ENCODE measurements around the gene NEU1.
"Not testable (repeated sequence)": the region's sequence is repeated elsewhere in the genome, so short reads cannot be mapped to it uniquely, and the experiment has no call there.

NEU1 gene

DNA sequence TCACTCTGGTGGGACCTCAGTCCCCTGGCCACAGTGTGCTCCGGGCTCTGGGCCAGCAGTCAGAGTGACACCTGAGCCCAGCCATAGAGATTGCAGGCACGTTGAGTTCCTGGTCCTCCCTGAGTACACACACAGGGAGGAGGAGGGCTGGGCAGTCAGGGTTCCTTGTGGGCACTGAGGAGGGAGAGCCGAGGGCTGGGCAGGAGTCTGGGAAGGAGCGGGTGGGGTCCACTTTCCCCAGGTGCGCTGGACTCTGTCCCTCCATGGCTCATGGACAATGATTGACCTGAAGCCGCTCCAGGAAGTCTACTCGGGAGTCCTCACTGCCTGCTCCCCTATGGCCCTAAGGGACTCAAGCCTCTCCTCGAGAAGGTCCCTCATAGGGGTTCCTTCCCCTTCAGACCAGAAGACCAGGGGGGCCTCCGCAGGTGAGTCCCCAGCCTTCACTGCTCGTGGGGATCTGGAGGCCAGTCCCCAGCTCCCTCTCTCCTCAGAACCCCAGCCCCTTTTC lies 15.1 kb upstream of the NEU1 start:
- intact Hi-C loops (cut with DNase I) = no loop called here
- DNase-seq = no peak

GRCh38 chr6:31877125-31877650 lies 14.6 kb upstream of the NEU1 start:
- no peak for DNase-seq
- intact Hi-C loops (cut with DNase I) = no loop called here

DNA sequence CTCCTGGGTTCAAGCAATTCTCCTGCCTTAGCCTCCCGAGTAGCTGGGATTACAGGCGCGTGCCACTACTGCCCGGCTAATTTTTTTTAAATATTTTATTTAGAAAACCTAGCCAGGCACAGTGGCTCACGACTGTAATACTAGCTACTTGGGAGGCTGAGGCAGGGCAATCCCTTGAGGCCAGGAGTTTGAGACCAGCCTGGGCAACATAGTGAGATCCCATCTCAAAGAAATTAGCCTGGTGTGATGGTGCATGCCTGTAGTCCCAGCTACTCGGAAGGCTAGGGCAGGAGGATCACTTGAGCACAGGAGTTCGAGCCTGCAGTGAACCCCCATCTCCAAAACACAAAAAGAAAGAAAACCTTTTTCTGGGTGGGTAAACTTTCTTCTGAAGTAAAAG lies 13.7 kb upstream of the NEU1 start:
- intact Hi-C loops (cut with DNase I) = no loop called here
- DNase-seq = no peak

DNA sequence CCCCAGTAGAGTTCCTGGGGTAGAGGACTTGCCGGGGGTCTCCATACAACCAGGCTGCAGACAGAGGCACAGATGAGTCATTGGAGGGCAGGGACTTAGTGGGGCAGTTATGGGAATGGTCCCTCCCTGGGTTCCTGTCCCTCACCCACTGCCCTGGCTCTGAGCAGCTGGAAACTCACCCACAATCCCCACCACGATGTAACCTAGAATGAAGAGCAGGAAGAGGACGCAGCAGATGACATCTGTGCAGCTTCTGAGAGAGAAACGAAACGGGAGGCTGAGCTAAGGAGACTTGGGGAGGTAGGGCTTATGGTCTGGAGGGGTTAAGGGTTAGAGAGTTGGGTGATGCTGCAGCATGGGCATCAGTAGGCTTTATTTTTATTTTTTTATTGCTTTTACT lies 13.3 kb upstream of the NEU1 start:
- no peak for DNase-seq
- intact Hi-C loops (cut with DNase I) = no loop called here

- no peak for DNase-seq
- intact Hi-C loops (cut with DNase I) = no loop called here
Observed at GRCh38 chr6:31874836-31875572, 12.4 kb upstream of the NEU1 start.

GRCh38 chr6:31874084-31874670 lies 11.6 kb upstream of the NEU1 start:
- DNase-seq = no peak
- intact Hi-C loops (cut with DNase I) = no loop called here

DNA sequence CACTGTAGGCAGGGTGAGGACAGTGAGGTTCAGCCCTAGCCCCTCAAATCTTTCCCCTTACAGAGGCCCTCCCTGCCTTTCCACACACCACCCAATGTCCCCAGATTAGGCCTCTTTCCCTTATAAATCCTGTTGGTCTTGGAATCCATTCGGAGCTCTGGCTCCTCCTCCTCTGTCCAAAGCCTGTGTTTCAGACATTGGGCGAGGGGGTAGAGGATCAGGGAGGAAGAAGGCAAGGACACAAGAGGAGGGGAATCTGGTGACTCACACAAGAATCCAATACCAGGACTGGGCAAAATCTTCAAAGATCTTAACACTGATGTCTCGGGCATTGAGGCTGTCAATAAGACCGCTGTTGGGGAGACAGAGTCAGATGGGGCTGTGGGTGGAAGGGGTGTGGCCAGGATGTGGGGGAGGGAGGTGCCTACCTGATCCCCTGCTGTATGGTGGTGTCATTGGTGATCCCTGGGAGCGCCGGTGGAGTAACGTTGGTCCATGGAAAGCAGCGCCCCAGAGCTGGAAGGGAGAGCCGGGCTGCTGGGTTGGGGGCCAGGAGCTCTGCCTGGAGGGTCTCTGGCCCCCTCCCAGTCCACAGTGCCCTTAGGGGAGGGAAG lies 8.5 kb upstream of the NEU1 start:
- DNase-seq = no peak
- intact Hi-C loops (cut with DNase I) = no loop called here

DNA sequence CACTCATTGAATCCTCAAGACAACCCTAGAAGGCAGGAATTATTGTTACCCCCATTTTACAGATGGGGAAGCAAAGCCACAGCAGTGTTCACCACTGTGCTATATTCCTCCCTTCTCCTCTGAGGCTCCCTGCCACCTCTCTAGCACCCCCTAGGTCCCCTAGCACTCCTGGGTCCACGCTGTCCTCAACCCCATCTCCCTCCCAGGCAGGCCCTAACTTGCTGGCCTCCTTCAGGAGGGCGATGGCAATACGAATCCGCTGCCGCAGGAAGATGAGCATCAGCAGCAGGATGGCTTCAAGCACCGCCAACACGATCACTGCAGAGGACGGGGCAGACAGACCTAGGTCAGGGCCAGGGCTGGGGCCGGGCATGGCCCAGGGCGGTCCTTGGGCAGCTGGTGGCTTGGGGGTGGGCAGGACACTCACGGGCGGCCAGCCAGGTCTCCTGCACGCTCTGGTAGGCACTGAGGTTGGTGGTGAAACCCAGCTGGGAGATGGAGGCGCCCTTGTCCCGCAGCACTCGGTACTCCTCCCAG lies 7.8 kb upstream of the NEU1 start:
- DNase-seq = no peak
- intact Hi-C loops (cut with DNase I) = no loop called here

DNA sequence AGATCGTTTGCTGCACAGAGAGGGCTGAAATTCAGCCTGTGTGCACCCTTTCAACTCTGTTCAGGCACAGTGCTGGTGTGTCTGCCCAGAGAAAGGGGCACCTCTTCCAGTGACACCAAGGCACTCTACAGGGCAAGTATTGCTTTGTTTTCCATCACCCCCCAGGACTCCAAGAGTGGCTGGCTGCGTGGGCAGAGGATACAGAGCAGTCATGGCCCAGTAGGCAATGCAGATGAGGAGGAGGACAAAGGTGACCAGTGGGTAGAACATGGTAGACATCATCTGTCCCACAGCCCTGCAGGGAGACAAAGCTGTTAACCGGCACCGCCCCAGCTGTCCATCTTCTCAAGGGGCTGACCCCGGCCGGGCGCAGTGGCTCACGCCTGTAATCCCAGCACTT lies 6.7 kb upstream of the NEU1 start:
- no peak for DNase-seq
- intact Hi-C loops (cut with DNase I) = no loop called here

- intact Hi-C loops (cut with DNase I) = not testable (repeated sequence)
Observed at GRCh38 chr6:31868658-31868971, 6.0 kb upstream of the NEU1 start.

GRCh38 chr6:31865205-31866118 lies 2.8 kb upstream of the NEU1 start:
- intact Hi-C loops (cut with DNase I) = no loop called here
- DNase-seq = no peak

More at GRCh38 chr6:31868658-31868971, 6.0 kb upstream of the NEU1 start:
- not testable (repeated sequence) for DNase-seq

- DNase-seq = no peak
- intact Hi-C loops (cut with DNase I) = loop anchor here (5.0 kb wide), 1 partner anchor 32 kb away; the partner anchor contains the start of gene EHMT2
Observed at GRCh38 chr6:31864818-31865204, 2.2 kb upstream of the NEU1 start.

DNA sequence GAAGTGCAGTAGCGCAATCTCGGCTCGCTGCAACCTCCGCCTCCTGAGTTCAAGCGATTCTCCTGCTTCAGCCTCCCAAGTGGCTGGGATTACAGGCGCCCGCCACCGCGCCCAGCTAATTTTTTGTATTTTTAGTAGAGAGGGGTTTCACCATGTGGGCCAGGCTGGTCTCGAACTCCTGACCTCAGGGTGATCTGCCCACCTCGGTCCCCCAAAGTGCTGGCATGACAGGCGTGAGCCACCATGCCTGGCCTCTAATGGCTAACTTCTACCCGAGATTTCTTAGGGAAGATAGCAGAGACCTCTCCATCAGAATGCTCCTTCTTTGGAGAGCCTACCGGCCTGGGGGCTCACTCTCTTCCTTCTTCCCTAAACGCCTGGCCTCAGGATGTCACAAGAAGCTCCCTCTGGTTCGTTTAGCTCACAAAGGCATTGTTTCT lies 1.5 kb upstream of the NEU1 start:
- not testable (repeated sequence) for DNase-seq
- intact Hi-C loops (cut with DNase I) = loop anchor here (5.0 kb wide), 1 partner anchor 33 kb away; the partner anchor contains the start of gene EHMT2

DNA sequence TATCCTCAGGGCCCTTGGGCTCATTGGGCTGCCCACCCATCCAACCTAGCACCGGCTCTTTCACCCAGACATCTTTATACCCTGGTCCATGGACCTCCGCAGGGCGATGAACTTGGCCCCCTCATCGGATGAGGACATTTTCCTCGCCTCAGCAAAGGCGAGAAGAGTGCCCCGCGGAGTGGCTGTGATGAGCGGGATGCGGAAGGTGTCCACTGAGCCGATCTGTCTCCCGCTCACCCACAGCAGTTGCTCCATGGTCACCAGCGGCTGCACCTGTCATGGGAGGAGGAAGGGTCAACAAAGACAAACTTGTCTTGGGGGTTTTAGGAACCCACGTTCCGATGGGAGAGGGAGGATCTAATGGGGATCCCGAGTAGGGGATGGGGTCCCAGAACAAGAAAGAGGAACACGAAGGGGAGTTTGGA lies 690 bp downstream of the NEU1 start:
- intact Hi-C loops (cut with DNase I) = loop anchor here (5.0 kb wide), 1 partner anchor 35 kb away; the partner anchor contains the start of gene EHMT2
- DNase-seq = peak in 3 of 42 donors; percentile 5 to 43 (median 26)

DNA sequence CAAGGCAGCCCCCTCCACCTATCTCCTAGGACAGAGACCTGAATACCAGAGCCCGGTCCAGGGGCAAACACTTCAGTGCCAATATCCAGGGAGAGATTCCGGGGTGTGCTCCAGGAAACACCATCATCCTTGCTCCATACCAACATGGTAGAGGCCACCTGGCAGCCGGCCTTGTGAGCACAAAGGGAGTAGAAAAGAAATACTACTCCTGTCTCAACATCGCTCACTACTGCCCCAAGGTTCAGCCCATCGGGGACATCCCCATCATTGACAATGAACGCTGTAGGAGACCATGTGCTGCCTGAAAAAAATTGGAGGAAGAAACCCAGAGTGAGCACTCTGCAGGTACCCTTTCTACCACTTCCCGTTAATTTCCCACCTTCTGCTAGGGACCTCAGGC lies 1.5 kb downstream of the NEU1 start:
- intact Hi-C loops (cut with DNase I) = loop anchor here (5.0 kb wide), 1 partner anchor 36 kb away; the partner anchor contains the start of gene EHMT2

DNA sequence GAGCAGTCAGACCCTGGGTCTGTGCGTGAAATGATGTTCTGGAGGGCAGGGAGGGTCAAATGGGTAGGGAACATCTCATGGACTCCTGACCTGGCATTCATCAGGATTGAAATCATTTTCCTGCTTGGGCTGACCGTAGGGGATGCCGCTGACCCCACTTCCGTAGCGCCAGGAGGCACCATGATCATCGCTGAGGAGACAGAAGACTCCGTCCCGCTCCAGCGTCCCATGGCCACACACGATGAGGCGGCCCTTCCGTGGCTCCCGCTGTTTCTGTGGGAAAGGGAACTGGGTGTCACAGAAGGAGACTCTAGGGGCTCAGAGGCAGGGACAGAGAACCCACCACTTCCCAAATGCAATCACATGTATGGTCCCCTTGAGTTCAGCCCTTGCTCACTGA lies 2.3 kb downstream of the NEU1 start:
- no peak for DNase-seq
- intact Hi-C loops (cut with DNase I) = loop anchor here (5.0 kb wide), 1 partner anchor 37 kb away; the partner anchor contains the start of gene EHMT2

More for the DNA sequence above, 1.5 kb downstream of the NEU1 start:
- no peak for DNase-seq

GRCh38 chr6:31859923-31860322 lies 2.7 kb downstream of the NEU1 start:
- no peak for DNase-seq
- intact Hi-C loops (cut with DNase I) = loop anchor here (5.0 kb wide), 1 partner anchor 37 kb away; the partner anchor contains the start of gene EHMT2

GRCh38 chr6:31858707-31859106 lies 3.9 kb downstream of the NEU1 start:
- intact Hi-C loops (cut with DNase I) = no loop called here
- DNase-seq = no peak

All from head of caudate nucleus (tissue), 42 donors.